Breast epithelium (tissue), 4 donors: ENCODE data around the gene GRAP. TPM values are rescaled to one million over a fixed set of nuclear protein-coding genes. Genes with fewer than 3 reads are reported as not detected.

ENCODE experiments used
- DNase-seq, 2 donors: peaks; one replicate each; pipeline ENCODE4 v3.0.0-alpha.2; 2019; ENCODE audit warnings: low spot score in 2 of 2
- H3K27ac ChIP-seq, 2 donors: fragments of 200-600 bp; sonication (generic) in 1 of 2; one replicate each; pipeline ENCODE4 v1.5.1; 2016 to 2019; ENCODE audit warnings: mild to moderate bottlenecking in 1 of 2
- H3K27me3 ChIP-seq, 2 donors: fragments of 200-600 bp; sonication (generic) in 1 of 2; one replicate each; pipeline versions ENCODE4 v1.5.1 to v1.6.0; 2017 to 2019; ENCODE audit warnings: control low read depth in 1 of 2, mild to moderate bottlenecking in 1 of 2
- H3K36me3 ChIP-seq: fragments of 200-600 bp; one replicate; pipeline ENCODE4 v1.5.1; 2019
- H3K4me1 ChIP-seq, 2 donors: fragments of 200-600 bp; sonication (generic); one replicate each; pipeline ENCODE4 v1.5.1; 2016 to 2019; ENCODE audit warnings: control low read depth in 1 of 2
- H3K4me3 ChIP-seq, 3 donors: fragments of 200-600 bp; sonication (generic); 1 replicate in 2 of 3; 2 replicates in 1 of 3; pipeline ENCODE4 v1.5.1; 2016 to 2019; ENCODE audit warnings: mild to moderate bottlenecking in 3 of 3, moderate library complexity in 2 of 3
- H3K9me3 ChIP-seq, 2 donors: fragments of 200-600 bp; sonication (generic) in 1 of 2; one replicate each; pipeline ENCODE4 v1.5.1; 2016 to 2019; ENCODE audit warnings: control low read depth in 1 of 2
- POLR2A ChIP-seq: fragments of 450-650 bp; IDR thresholded peaks from one replicate; pipeline ENCODE4 v1.6.1; 2016; ENCODE audit warnings: antibody characterized with exemption, mild to moderate bottlenecking, moderate library complexity
- POLR2AphosphoS5 ChIP-seq, 3 donors: sonication (generic); formaldehyde crosslinking; IDR thresholded peaks; one replicate each; pipeline ENCODE4 v1.6.1; 2017; ENCODE audit warnings: antibody characterized with exemption in 3 of 3
- intact Hi-C: fragments of 100-400 bp; cut with DNase I; formaldehyde crosslinking; loops from one replicate; pipeline ENCODE4 v1.15.1; 2023; ENCODE audit warnings: low total_unique reads
- total RNA-seq, 3 donors: library from RNA; depleted of rRNA; stranded (reverse); fragments of >200 nt; gene quantifications; one replicate each; pipeline ENCODE4 v1.1.0, GENCODE V29; 2016
- TF ChIP-seq, protein P1 (sequence below), 3 donors: fragments of 450-650 bp; IDR thresholded peaks; one replicate each; pipeline ENCODE4 v1.5.1; 2016 to 2017; ENCODE audit warnings: antibody characterized with exemption in 3 of 3, mild to moderate bottlenecking in 3 of 3, moderate library complexity in 3 of 3

The GRAP gene
- total RNA-seq, 3 donors from 2014 or later = 1.8 to 9.8 (median 2.2) TPM

DNA sequence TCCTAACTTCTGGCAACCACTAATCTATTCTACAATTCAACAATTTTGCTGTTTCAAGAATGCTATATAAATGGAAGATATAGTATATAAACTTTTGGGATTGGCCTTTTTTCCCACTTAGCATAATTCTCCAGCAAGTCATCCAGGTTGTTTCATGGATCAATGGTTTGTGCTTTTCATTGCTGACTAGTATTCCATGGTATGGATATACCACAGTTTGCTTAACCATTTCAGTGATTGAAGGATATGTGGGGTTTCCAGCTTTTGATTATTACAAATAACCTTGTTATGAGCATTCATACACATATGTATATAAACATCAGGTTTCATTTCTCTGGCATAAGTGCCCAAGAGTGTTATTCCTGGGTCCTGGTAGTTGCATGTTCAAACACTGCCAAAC is 40.1 kb downstream of the GRAP start:
- Histone ChIP-seq H3K4me1 (no peaks in the 10 kb centered on the region), H3K27me3 (no peaks in the 10 kb centered on the region), H3K27ac (no peak overlapping the region), H3K9me3 (no peaks in the 10 kb centered on the region), H3K4me3 (no peak overlapping the region), H3K36me3 (no peaks in the 10 kb centered on the region)
- no peak for DNase-seq
- TF ChIP-seq POLR2AphosphoS5 (IDR thresholded peaks at IDR 0.05) (no peak), POLR2A (no peak)
- TF ChIP-seq, protein P1, sequence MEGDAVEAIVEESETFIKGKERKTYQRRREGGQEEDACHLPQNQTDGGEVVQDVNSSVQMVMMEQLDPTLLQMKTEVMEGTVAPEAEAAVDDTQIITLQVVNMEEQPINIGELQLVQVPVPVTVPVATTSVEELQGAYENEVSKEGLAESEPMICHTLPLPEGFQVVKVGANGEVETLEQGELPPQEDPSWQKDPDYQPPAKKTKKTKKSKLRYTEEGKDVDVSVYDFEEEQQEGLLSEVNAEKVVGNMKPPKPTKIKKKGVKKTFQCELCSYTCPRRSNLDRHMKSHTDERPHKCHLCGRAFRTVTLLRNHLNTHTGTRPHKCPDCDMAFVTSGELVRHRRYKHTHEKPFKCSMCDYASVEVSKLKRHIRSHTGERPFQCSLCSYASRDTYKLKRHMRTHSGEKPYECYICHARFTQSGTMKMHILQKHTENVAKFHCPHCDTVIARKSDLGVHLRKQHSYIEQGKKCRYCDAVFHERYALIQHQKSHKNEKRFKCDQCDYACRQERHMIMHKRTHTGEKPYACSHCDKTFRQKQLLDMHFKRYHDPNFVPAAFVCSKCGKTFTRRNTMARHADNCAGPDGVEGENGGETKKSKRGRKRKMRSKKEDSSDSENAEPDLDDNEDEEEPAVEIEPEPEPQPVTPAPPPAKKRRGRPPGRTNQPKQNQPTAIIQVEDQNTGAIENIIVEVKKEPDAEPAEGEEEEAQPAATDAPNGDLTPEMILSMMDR (IDR thresholded peaks at IDR 0.05) = no peak
- intact Hi-C loops = no loop called here

DNA sequence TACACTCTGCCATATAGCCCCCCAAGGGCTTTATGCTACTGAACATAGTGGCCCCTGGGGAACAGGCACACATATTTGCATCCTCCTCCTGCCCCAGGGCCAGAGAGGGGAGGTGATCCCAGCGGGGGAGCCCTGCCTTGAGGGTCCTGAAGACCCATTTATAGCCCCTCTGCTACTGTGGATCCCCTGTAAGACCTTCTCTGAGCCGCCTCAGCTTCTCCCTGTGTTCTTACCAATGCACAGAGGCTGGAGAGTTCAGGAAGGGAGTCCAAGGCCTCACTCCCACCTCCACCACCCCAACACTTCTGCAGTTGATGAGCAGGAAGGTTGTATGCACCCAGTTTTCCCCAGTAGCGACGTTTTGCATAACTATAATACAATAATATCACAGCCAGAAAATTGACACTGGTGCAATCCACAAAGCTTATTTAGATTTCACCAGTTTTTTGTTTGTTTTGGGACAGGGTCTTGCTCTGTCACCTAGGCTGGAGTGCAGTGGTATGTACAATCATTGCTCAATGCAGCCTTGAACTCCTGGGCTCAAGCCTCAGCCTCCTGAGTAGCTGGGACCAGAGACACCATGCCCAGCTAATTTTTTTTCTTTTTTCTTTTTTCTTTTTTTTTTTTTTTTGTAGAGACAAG is 40.8 kb downstream of the GRAP start:
- DNase-seq = no peak
- Histone ChIP-seq H3K36me3 (no peaks in the 10 kb centered on the region), H3K27ac (no peak overlapping the region), H3K4me1 (no peaks in the 10 kb centered on the region), H3K27me3 (no peaks in the 10 kb centered on the region), H3K4me3 (no peak overlapping the region), H3K9me3 (no peaks in the 10 kb centered on the region)
- intact Hi-C loops = no loop called here
- TF ChIP-seq POLR2AphosphoS5 (IDR thresholded peaks at IDR 0.05) (no peak), POLR2A (no peak)
- TF ChIP-seq, protein P1 (IDR thresholded peaks at IDR 0.05) = no peak

DNA sequence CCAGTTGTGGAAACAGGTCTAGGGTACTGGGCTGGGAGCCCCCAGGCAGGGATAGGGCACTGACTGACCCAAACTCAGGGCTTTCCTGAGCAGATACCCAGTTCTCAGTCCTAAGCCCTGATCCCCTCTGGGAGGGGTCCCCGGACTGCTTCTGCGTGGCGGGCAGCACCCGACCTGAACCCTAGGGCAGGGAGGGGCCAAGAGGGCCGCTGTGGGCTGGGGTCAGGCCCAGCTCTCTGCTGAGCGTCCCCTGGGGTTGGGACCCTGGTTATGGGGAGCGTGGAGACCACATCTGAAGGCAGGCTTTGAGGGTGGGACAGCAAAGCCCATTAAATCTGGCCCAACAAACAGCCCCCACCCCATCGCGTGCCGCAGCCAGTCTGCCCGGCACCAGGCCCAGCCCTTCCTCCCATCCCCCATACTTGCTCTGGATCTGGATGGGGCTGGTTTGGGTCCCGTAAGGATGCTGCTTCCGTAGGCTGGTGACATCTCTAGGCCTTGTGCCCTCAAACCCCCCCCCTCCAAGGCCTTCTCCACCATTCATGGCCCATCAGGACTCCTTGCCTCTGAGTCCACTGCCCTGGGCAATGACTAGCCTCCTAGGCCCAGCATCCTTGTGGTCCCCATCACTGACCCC is 41.5 kb downstream of the GRAP start:
- Histone ChIP-seq H3K36me3 (no peaks in the 10 kb centered on the region), H3K27ac (peak overlapping the region; percentile 84 to 86), H3K4me3 (peak overlapping the region; percentile 46 to 75 (median 70)), H3K9me3 (no peaks in the 10 kb centered on the region), H3K27me3 (no peaks in the 10 kb centered on the region), H3K4me1 (no peaks in the 10 kb centered on the region)
- intact Hi-C loops = no loop called here
- no peak for DNase-seq
- TF ChIP-seq POLR2AphosphoS5 (IDR thresholded peaks at IDR 0.05) = no peak
- TF ChIP-seq, protein P1 (IDR thresholded peaks at IDR 0.05) = no peak
- TF ChIP-seq POLR2A = no peak

DNA sequence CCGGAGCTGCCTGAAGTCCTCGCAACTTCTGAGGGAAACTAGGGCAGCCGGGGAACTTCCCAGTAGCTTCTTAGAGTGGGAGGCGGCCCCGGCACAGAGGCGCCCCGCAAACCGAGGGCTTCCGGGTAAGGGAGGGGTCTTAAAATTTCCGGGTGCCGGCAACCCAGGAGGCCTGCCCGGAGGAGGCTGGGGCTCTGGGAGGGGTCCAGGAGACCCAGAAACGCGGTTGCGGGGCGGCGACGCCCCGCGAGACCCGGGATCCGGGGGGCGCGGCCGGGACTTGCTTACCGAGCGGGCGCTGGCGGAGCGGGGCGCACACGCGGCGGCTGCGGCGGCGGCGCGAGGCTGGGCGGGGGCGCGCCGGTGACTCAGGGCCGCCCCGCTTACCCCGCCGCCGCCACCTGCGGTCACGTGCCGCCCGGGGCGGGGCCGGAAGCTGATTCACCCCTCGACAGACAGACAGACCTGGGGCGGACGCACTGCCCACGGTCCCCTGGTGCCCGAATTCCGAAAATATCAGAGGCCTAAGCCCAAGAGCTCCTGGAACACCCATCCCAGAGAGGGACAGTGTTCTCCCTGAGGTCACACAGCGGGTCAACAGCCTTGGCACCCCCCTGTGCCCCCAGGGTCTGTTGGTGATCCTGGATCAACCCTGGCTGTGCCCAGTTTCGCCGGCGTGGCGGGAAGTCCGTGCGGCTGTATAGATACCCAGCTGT is 42.2 kb downstream of the GRAP start, which contains the start of gene FAM83G:
Gene FAM83G, minus strand, starts transcription at position 344 of the 716 bp plus-strand sequence. CDS start 723 bp downstream, outside the sequence.
- H3K27me3 ChIP-seq = no peaks in the 10 kb centered on the region
- no peaks in the 10 kb centered on the region for H3K36me3 ChIP-seq
- intact Hi-C loops = no loop called here
- peak in 1 of 3 donors; percentile 72 for TF ChIP-seq POLR2AphosphoS5 (IDR thresholded peaks at IDR 0.05)
- TF ChIP-seq, protein P1 (IDR thresholded peaks at IDR 0.05) = no peak
- H3K4me1 ChIP-seq = no peaks in the 10 kb centered on the region
- H3K4me3 ChIP-seq = peak within 1 kb of the TSS; percentile 46 to 75 (median 70)
- no peaks in the 10 kb centered on the region for H3K9me3 ChIP-seq
- peak; percentile 80 to 87 for DNase-seq
- peak within 1 kb of the TSS; percentile 84 to 86 for H3K27ac ChIP-seq
